A549 (cell line): ENCODE results near the gene GSC.

Source experiments
- BHLHE40 ChIP-seq: IDR thresholded peaks from 2 replicates; pipeline ENCODE4 v1.6.1; 2012; ENCODE audit warnings: low read depth, low read length, inconsistent platforms
- CHD4 ChIP-seq: fragments of 200-600 bp; sonication (generic); IDR thresholded peaks from 2 replicates; pipeline ENCODE4 v1.6.1; 2016; ENCODE audit warnings: antibody characterized with exemption, mild to moderate bottlenecking, borderline replicate concordance
- CTCF ChIP-seq: fragments of >200 bp; sonication (Bioruptor Twin); formaldehyde crosslinking; IDR thresholded peaks from 3 replicates; pipeline ENCODE4 v1.5.1; 2016
- ESRRA ChIP-seq: fragments of 150-350 bp; IDR thresholded peaks from 2 replicates; pipeline ENCODE4 v1.6.1; 2014; ENCODE audit warnings: mild to moderate bottlenecking, low read length, borderline replicate concordance
- HDAC2 ChIP-seq: fragments of 200-600 bp; sonication (generic); IDR thresholded peaks from 2 replicates; pipeline ENCODE4 v1.6.1; 2016
- MAX ChIP-seq: IDR thresholded peaks from 2 replicates; pipeline ENCODE4 v1.6.1; 2012
- PHF8 ChIP-seq: fragments of 200-600 bp; sonication (generic); IDR thresholded peaks from 2 replicates; pipeline ENCODE4 v1.6.1; 2016; ENCODE audit warnings: low read depth, mild to moderate bottlenecking, antibody characterized with exemption, moderate library complexity, borderline replicate concordance
- POLR2A ChIP-seq: IDR thresholded peaks from 2 replicates; pipeline ENCODE4 v1.6.1; 2012; ENCODE audit warnings: mild to moderate bottlenecking, low read length
- TFCP2L1 ChIP-seq: fragments of 250-450 bp; sonication (Bioruptor Pico); IDR thresholded peaks from 2 replicates; pipeline ENCODE4 v1.5.0; 2021; ENCODE audit warnings: mild to moderate bottlenecking
- TF ChIP-seq, protein P1 (sequence below): fragments of 200-600 bp; sonication (generic); IDR thresholded peaks from 2 replicates; pipeline ENCODE4 v1.6.1; 2016; ENCODE audit warnings: antibody characterized with exemption, mild to moderate bottlenecking, moderate library complexity
- TF ChIP-seq, protein P2 (sequence below): fragments of 450-650 bp; IDR thresholded peaks from 2 replicates; pipeline ENCODE4 v1.6.1; 2014; ENCODE audit warnings: antibody characterized with exemption
- TF ChIP-seq, protein P3 (sequence below): IDR thresholded peaks from 2 replicates; pipeline ENCODE4 v1.6.1; 2012; ENCODE audit warnings: low read depth, borderline replicate concordance

DNA sequence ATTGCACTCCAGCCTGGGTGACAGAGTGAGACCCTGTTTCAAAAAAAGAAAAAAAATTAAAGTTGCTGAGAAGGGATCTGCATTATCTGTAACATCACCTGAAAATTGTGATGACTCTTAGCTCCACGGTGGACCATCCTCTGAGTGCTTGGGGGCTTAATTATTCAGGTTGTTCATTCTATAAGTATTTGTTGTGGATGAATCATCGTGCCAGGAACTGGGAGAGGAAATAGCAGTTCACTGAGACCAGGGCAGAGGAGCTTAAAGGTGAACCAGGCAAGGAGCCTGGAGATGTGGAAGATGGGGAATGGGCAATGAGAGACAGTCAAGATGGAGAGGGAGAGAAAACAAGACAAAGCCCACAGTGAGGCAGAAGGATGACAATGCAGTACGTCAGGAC is 25.5 kb upstream of the GSC start:
- TF ChIP-seq HDAC2 (no peak), ESRRA (no peak), CTCF (no peak), POLR2A (no peak), TFCP2L1 (CRISPR knock-in tag) (no peak), PHF8 (no peak), BHLHE40 (no peak), CHD4 (no peak), MAX (no peak)
- TF ChIP-seq, protein P1, sequence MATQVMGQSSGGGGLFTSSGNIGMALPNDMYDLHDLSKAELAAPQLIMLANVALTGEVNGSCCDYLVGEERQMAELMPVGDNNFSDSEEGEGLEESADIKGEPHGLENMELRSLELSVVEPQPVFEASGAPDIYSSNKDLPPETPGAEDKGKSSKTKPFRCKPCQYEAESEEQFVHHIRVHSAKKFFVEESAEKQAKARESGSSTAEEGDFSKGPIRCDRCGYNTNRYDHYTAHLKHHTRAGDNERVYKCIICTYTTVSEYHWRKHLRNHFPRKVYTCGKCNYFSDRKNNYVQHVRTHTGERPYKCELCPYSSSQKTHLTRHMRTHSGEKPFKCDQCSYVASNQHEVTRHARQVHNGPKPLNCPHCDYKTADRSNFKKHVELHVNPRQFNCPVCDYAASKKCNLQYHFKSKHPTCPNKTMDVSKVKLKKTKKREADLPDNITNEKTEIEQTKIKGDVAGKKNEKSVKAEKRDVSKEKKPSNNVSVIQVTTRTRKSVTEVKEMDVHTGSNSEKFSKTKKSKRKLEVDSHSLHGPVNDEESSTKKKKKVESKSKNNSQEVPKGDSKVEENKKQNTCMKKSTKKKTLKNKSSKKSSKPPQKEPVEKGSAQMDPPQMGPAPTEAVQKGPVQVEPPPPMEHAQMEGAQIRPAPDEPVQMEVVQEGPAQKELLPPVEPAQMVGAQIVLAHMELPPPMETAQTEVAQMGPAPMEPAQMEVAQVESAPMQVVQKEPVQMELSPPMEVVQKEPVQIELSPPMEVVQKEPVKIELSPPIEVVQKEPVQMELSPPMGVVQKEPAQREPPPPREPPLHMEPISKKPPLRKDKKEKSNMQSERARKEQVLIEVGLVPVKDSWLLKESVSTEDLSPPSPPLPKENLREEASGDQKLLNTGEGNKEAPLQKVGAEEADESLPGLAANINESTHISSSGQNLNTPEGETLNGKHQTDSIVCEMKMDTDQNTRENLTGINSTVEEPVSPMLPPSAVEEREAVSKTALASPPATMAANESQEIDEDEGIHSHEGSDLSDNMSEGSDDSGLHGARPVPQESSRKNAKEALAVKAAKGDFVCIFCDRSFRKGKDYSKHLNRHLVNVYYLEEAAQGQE: no peak
- TF ChIP-seq, protein P2, sequence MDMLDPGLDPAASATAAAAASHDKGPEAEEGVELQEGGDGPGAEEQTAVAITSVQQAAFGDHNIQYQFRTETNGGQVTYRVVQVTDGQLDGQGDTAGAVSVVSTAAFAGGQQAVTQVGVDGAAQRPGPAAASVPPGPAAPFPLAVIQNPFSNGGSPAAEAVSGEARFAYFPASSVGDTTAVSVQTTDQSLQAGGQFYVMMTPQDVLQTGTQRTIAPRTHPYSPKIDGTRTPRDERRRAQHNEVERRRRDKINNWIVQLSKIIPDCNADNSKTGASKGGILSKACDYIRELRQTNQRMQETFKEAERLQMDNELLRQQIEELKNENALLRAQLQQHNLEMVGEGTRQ: no peak
- TF ChIP-seq, protein P3, sequence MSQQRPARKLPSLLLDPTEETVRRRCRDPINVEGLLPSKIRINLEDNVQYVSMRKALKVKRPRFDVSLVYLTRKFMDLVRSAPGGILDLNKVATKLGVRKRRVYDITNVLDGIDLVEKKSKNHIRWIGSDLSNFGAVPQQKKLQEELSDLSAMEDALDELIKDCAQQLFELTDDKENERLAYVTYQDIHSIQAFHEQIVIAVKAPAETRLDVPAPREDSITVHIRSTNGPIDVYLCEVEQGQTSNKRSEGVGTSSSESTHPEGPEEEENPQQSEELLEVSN: no peak
